Calu3 (cell line): Measurements from ENCODE around the gene FAM81A. TPM values are rescaled to one million over a fixed set of nuclear protein-coding genes. Genes with fewer than 3 reads are reported as not detected.

Experiments used
- BruUV-seq: library from RNA; stranded (reverse); fragments of 400-500 nt; replicated peaks from 2 replicates; lab custom pipeline; 2021; lab: Mats Ljungman, UMichigan
- CTCF ChIA-PET: fragments of 300-600 bp; sonication (Branson Sonifier 250); formaldehyde crosslinking; loops from one replicate; lab custom pipeline; 2022; ENCODE audit warnings: antibody characterized with exemption; lab: Charles Lee
- DNase-seq: peaks from one replicate; pipeline ENCODE4 v3.0.0; 2022
- H3K27ac Mint-ChIP-seq: one replicate; pipeline ENCODE4 v1.8.0; 2022; ENCODE audit warnings: mixed read lengths; ENCODE audit not compliant: unreplicated experiment
- H3K27me3 Mint-ChIP-seq: one replicate; pipeline ENCODE4 v1.8.0; 2022; ENCODE audit warnings: mixed read lengths; ENCODE audit not compliant: unreplicated experiment
- H3K36me3 Mint-ChIP-seq: one replicate; pipeline ENCODE4 v1.8.0; 2022; ENCODE audit warnings: mild to moderate bottlenecking, moderate library complexity, mixed read lengths; ENCODE audit not compliant: insufficient read depth, unreplicated experiment
- H3K4me1 Mint-ChIP-seq: one replicate; pipeline ENCODE4 v1.8.0; 2022; ENCODE audit warnings: mild to moderate bottlenecking, low read depth, mixed read lengths; ENCODE audit not compliant: unreplicated experiment
- H3K4me3 Mint-ChIP-seq: one replicate; pipeline ENCODE4 v1.8.0; 2022; ENCODE audit warnings: mild to moderate bottlenecking, low read depth, moderate library complexity, mixed read lengths; ENCODE audit not compliant: unreplicated experiment
- H3K9me3 Mint-ChIP-seq: one replicate; pipeline ENCODE4 v1.8.0; 2022; ENCODE audit warnings: low read depth, mixed read lengths; ENCODE audit not compliant: unreplicated experiment
- intact Hi-C: fragments of 100-400 bp; cut with micrococcal nuclease; formaldehyde crosslinking; loops from one replicate; pipeline ENCODE4 v1.10.0; 2022; ENCODE audit not compliant: unreplicated experiment
- total RNA-seq: library from RNA; stranded (reverse); gene quantifications from 2 replicates; pipeline ENCODE4 v1.2.3, GENCODE V29; 2022
- TF ChIP-seq, protein P1 (sequence below): fragments of 200-600 bp; IDR thresholded peaks from one replicate; pipeline ENCODE4 v1.8.0; 2022; ENCODE audit warnings: antibody characterized with exemption; ENCODE audit not compliant: unreplicated experiment

The FAM81A gene
- total RNA-seq, 1 experiment from 2014 or later: 16.0 TPM

DNA sequence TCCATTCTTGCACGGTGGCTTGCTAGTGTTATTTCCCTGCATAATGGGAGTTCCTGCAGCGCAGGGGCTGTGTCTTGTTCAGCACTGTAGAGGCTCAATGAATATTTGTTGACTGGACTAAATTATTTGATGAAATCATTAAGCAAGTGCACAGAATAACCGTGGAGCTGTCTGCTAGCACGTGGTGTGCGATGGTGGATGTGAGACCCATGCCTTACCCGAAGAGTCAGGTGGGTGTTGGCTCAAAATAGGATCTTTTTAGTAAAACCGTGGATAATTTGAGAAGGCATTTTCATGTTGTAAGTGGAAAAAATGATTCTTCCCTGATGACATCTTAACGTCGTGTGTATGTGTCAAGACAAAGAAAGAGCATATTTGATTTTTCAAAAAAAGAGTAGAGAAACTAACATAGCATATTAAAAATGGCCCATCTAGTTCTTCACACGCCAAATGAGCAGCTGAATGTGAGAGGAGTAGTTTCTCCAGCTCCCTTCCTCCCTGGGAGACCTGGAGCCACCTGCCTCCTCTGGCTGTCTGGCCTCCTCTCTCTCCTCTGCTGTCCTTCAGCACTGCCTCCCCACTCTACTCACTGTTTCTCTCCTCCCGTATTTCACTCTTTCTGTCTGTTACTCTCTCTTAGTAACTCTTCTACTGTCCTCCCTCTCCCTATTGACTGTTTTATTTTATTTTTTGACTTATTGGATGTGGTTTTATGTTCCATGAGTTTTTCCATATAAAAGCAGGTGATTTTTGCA lies 6.3 kb downstream of the FAM81A start:
- no TSS peak for BruUV-seq
- no peak for DNase-seq
- H3K27ac Mint-ChIP-seq: no peak overlapping the region
- TF ChIP-seq, protein P1, sequence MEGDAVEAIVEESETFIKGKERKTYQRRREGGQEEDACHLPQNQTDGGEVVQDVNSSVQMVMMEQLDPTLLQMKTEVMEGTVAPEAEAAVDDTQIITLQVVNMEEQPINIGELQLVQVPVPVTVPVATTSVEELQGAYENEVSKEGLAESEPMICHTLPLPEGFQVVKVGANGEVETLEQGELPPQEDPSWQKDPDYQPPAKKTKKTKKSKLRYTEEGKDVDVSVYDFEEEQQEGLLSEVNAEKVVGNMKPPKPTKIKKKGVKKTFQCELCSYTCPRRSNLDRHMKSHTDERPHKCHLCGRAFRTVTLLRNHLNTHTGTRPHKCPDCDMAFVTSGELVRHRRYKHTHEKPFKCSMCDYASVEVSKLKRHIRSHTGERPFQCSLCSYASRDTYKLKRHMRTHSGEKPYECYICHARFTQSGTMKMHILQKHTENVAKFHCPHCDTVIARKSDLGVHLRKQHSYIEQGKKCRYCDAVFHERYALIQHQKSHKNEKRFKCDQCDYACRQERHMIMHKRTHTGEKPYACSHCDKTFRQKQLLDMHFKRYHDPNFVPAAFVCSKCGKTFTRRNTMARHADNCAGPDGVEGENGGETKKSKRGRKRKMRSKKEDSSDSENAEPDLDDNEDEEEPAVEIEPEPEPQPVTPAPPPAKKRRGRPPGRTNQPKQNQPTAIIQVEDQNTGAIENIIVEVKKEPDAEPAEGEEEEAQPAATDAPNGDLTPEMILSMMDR: no peak
- intact Hi-C loops: no loop called here
- H3K27me3 Mint-ChIP-seq: no peaks in the 10 kb centered on the region
- CTCF ChIA-PET: interaction anchor here (0.6 kb wide), 1 partner anchor 110 kb away, joined by 3 read pairs; no protein-coding TSS in a partner anchor
- no peaks in the 10 kb centered on the region for H3K36me3 Mint-ChIP-seq
- H3K4me3 Mint-ChIP-seq: no peak overlapping the region
- peaks cover 12% of the 10 kb centered on the region for H3K4me1 Mint-ChIP-seq
- no peaks in the 10 kb centered on the region for H3K9me3 Mint-ChIP-seq

GRCh38 chr15:59444980-59445545 lies 7.1 kb downstream of the FAM81A start:
- no peaks in the 10 kb centered on the region for H3K36me3 Mint-ChIP-seq
- no peaks in the 10 kb centered on the region for H3K9me3 Mint-ChIP-seq
- DNase-seq: no peak
- H3K27me3 Mint-ChIP-seq: no peaks in the 10 kb centered on the region
- CTCF ChIA-PET: no interaction called here
- H3K4me1 Mint-ChIP-seq: peaks cover 12% of the 10 kb centered on the region
- H3K4me3 Mint-ChIP-seq: no peak overlapping the region
- H3K27ac Mint-ChIP-seq: no peak overlapping the region
- TF ChIP-seq, protein P1: no peak
- no TSS peak for BruUV-seq
- intact Hi-C loops: no loop called here

- Mint-ChIP-seq H3K36me3 (no peaks in the 10 kb centered on the region), H3K4me3 (no peak overlapping the region), H3K4me1 (peaks cover 2% of the 10 kb centered on the region), H3K9me3 (no peaks in the 10 kb centered on the region), H3K27me3 (no peaks in the 10 kb centered on the region), H3K27ac (no peak overlapping the region)
- intact Hi-C loops: no loop called here
- TF ChIP-seq, protein P1: no peak
- no peak for DNase-seq
- CTCF ChIA-PET: no interaction called here
- no TSS peak for BruUV-seq
Measured at GRCh38 chr15:59446232-59446957, 8.4 kb downstream of the FAM81A start.

DNA sequence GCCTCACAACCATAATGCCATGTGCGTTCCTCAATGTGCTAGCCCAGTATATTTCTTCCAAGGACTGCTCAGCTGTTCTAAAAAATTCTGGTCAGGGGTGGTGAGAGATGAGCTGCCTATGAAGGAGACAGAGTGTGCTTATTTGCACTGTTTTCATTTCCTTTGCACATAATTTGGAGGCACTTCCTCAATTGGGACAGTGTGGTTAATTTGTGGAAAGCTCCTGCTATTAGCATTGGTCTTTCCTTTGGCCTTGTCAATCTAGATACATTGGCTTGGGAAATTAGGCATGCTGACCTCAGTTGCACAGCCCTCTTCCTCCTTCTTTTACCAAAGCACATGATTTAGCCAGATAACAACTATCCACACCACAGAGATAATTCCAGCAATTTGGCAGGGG lies 9.4 kb downstream of the FAM81A start:
- no peak overlapping the region for H3K4me3 Mint-ChIP-seq
- H3K4me1 Mint-ChIP-seq: no peaks in the 10 kb centered on the region
- no peaks in the 10 kb centered on the region for H3K9me3 Mint-ChIP-seq
- no peaks in the 10 kb centered on the region for H3K27me3 Mint-ChIP-seq
- intact Hi-C loops: no loop called here
- no TSS peak for BruUV-seq
- TF ChIP-seq, protein P1: no peak
- CTCF ChIA-PET: no interaction called here
- H3K27ac Mint-ChIP-seq: no peak overlapping the region
- DNase-seq: no peak
- no peaks in the 10 kb centered on the region for H3K36me3 Mint-ChIP-seq
